Measurements from ENCODE around the gene CNTNAP1.

Gene CNTNAP1

DNA sequence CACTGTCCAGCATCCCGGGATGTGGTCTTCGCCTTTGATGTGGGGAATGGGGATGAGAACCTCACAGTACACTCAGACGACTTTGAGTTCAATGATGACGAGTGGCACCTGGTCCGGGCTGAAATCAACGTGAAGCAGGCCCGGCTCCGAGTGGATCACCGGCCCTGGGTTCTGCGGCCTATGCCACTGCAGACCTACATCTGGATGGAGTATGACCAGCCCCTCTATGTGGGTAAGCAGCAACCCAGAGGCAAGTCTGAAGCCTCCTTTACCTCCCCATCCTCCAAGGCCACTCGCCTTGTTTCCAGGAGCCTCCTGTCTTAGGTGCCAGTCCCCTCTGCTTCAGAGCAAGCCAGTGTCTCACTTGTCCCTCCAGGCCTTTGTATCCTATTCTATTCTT, 10.2 kb downstream of the CNTNAP1 start:
- Histone ChIP-seq H3K79me2 (ENCODE audit: low read length) (no peaks in the 10 kb centered on the region), H4K20me1 (ENCODE audit: insufficient read depth, low read length) (no peaks in the 10 kb centered on the region), H3F3A (ENCODE audit: insufficient read depth, low read length) (no peaks in the 10 kb centered on the region), H2AFZ (ENCODE audit: low read length) (no peak overlapping the region), H3K9ac (ENCODE audit: low read length) (no peak overlapping the region), H3K4me1 (ENCODE audit: low read length) (no peaks in the 10 kb centered on the region), H3K27ac (ENCODE audit: low read length) (no peak overlapping the region), H3K36me3 (replicated peaks; ENCODE audit: insufficient read depth, low read length) (no peaks in the 10 kb centered on the region), H3K9me2 (replicated peaks; ENCODE audit: insufficient read depth, low read length) (no peaks in the 10 kb centered on the region), H3K4me3 (ENCODE audit: low read length) (no peak overlapping the region), H3K27me3 (replicated peaks; ENCODE audit: insufficient read depth, low read length) (no peaks in the 10 kb centered on the region), H3K4me2 (ENCODE audit: low read depth, low read length) (no peak overlapping the region), H3K9me3 (replicated peaks; ENCODE audit: insufficient read depth, low read length) (no peaks in the 10 kb centered on the region)
- no peak for TF ChIP-seq EZH2 (optimal IDR thresholded peaks at IDR 0.05; ENCODE audit: low read depth, low read length)
- TF ChIP-seq, protein P1, sequence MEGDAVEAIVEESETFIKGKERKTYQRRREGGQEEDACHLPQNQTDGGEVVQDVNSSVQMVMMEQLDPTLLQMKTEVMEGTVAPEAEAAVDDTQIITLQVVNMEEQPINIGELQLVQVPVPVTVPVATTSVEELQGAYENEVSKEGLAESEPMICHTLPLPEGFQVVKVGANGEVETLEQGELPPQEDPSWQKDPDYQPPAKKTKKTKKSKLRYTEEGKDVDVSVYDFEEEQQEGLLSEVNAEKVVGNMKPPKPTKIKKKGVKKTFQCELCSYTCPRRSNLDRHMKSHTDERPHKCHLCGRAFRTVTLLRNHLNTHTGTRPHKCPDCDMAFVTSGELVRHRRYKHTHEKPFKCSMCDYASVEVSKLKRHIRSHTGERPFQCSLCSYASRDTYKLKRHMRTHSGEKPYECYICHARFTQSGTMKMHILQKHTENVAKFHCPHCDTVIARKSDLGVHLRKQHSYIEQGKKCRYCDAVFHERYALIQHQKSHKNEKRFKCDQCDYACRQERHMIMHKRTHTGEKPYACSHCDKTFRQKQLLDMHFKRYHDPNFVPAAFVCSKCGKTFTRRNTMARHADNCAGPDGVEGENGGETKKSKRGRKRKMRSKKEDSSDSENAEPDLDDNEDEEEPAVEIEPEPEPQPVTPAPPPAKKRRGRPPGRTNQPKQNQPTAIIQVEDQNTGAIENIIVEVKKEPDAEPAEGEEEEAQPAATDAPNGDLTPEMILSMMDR (IDR thresholded peaks at IDR 0.05; ENCODE audit: low read length): no peak
- DNase-seq: no peak

DNA sequence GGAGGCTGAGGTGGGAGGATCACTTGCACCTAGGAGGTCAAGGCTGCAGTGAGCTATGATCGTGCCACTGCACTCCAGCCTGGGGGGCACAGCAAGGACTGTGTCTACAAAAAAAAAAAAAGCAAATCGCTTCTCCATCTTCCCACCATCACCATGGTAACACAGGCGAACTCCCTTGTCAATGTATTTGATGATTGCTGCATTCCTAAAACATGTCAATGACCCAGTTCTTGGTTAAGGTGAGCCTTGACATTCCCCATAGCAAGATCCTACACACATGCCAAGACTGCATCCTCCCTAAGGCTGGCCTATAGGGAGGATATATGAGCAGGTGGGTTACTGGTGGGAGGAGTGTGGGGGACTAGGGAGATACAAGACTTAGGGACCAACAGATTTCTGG, 12.2 kb downstream of the CNTNAP1 start:
- no peak overlapping the region for H3K4me3 ChIP-seq (ENCODE audit: low read length)
- no peaks in the 10 kb centered on the region for H3K27me3 ChIP-seq (replicated peaks; ENCODE audit: insufficient read depth, low read length)
- no peaks in the 10 kb centered on the region for H3K36me3 ChIP-seq (replicated peaks; ENCODE audit: insufficient read depth, low read length)
- H3K4me1 ChIP-seq (ENCODE audit: low read length): no peaks in the 10 kb centered on the region
- H3K9me2 ChIP-seq (replicated peaks; ENCODE audit: insufficient read depth, low read length): no peaks in the 10 kb centered on the region
- no peaks in the 10 kb centered on the region for H4K20me1 ChIP-seq (ENCODE audit: insufficient read depth, low read length)
- H3K4me2 ChIP-seq (ENCODE audit: low read depth, low read length): no peak overlapping the region
- no peak overlapping the region for H3K27ac ChIP-seq (ENCODE audit: low read length)
- no peak overlapping the region for H2AFZ ChIP-seq (ENCODE audit: low read length)
- TF ChIP-seq EZH2phosphoT487 (IDR thresholded peaks at IDR 0.05; ENCODE audit: low read length) (no peak), EZH2 (optimal IDR thresholded peaks at IDR 0.05; ENCODE audit: low read depth, low read length) (no peak)
- TF ChIP-seq, protein P1 (IDR thresholded peaks at IDR 0.05; ENCODE audit: low read length): no peak
- no peak overlapping the region for H3K9ac ChIP-seq (ENCODE audit: low read length)
- DNase-seq: no peak
- H3K9me3 ChIP-seq (replicated peaks; ENCODE audit: insufficient read depth, low read length): no peaks in the 10 kb centered on the region
- H3K79me2 ChIP-seq (ENCODE audit: low read length): no peaks in the 10 kb centered on the region
- no peaks in the 10 kb centered on the region for H3F3A ChIP-seq (ENCODE audit: insufficient read depth, low read length)

DNA sequence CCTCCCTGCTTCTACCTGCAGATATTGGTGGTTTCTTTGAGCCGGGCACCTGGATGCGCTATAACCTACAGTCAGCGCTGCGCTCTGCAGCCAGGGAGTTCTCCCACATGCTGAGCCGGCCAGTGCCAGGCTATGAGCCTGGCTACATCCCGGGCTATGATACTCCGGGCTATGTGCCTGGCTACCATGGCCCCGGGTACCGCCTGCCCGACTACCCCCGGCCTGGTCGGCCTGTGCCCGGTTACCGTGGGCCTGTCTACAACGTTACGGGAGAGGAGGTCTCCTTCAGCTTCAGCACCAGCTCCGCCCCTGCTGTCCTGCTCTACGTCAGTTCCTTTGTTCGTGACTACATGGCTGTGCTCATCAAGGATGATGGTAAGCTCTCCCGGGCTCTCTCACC, 13.2 kb downstream of the CNTNAP1 start:
- no peak for DNase-seq
- TF ChIP-seq EZH2 (optimal IDR thresholded peaks at IDR 0.05; ENCODE audit: low read depth, low read length): no peak
- TF ChIP-seq, protein P1 (IDR thresholded peaks at IDR 0.05; ENCODE audit: low read length): no peak
- TF ChIP-seq EZH2phosphoT487 (IDR thresholded peaks at IDR 0.05; ENCODE audit: low read length): no peak

More for the DNA sequence above, 13.2 kb downstream of the CNTNAP1 start:
- Histone ChIP-seq H2AFZ (ENCODE audit: low read length) (no peak overlapping the region), H3K36me3 (replicated peaks; ENCODE audit: insufficient read depth, low read length) (no peaks in the 10 kb centered on the region), H4K20me1 (ENCODE audit: insufficient read depth, low read length) (no peaks in the 10 kb centered on the region), H3K27me3 (replicated peaks; ENCODE audit: insufficient read depth, low read length) (no peaks in the 10 kb centered on the region), H3K4me3 (ENCODE audit: low read length) (no peak overlapping the region), H3K79me2 (ENCODE audit: low read length) (no peaks in the 10 kb centered on the region), H3K9me2 (replicated peaks; ENCODE audit: insufficient read depth, low read length) (no peaks in the 10 kb centered on the region), H3K4me1 (ENCODE audit: low read length) (no peaks in the 10 kb centered on the region), H3K9ac (ENCODE audit: low read length) (no peak overlapping the region), H3K4me2 (ENCODE audit: low read depth, low read length) (no peak overlapping the region), H3K9me3 (replicated peaks; ENCODE audit: insufficient read depth, low read length) (no peaks in the 10 kb centered on the region), H3F3A (ENCODE audit: insufficient read depth, low read length) (no peaks in the 10 kb centered on the region), H3K27ac (ENCODE audit: low read length) (no peak overlapping the region)

Data from MM.1S (cell line).